Right lung (tissue), 5 donors: Measurements from ENCODE around the gene CAMK1D. TPM values are rescaled to one million over a fixed set of nuclear protein-coding genes. Genes with fewer than 3 reads are reported as not detected.
"Not testable (repeated sequence)": the region's sequence is repeated elsewhere in the genome, so short reads cannot be mapped to it uniquely, and the experiment has no call there.

ENCODE experiments used
- DNase-seq, 2 donors: peaks; one replicate each; pipeline ENCODE4 v3.0.0-alpha.2; 2013
- polyA plus RNA-seq, 5 donors: library from polyadenylated mRNA; unstranded; fragments of 120-200 nt; gene quantifications; one replicate each; pipeline versions ENCODE4 v1.2.1 to v1.2.3, GENCODE V29; 2013; ENCODE audit warnings: inconsistent platforms in 1 of 5, low replicate concordance in 1 of 5; ENCODE audit not compliant: insufficient read length in 5 of 5, insufficient read depth in 1 of 5

CAMK1D gene
- polyA plus RNA-seq, 5 donors: 3.6 to 5.4 (median 4.6) TPM

DNA sequence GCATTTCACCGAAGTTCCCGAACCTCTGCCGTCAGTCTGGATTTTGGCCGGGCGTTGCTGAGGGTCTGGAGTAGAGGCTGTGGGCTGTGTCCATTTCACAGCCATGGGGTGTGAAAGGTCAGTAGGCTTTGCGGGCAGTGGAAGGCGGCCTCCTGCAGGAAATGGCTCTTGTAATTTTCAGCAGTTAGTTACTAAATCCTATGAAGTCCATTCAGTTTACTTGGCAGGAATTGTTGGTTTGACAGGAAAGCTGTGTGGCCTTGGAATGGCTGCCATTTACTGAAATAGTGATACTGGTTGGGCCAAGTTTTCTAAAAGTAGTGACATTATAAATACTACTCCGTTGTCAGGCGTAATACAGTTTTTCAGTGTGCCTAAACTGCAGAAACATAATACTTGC, 348.4 kb downstream of the CAMK1D start:
- DNase-seq: no peak

DNA sequence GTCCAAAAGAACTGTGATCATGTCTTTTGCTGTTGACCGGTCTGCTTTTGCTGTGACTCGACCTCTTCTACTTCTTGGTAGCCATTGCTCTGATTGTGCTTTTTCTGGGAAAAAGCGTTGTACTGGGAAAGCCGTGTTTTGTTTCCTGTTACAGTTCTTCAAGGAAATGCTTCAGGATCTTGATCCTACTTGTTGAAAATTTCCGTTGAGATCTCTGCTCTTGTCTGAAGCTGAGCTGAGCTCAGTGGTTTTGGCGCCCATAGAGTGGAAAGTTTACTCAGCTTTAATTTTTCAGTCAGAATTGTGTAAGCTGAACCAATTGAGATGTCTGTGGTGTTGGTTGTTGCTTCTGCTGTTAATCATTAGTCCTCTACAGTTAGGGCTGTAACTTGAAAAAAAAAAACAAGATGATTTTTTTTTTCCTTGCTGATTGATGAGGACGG, 349.9 kb downstream of the CAMK1D start:
- DNase-seq: no peak

DNA sequence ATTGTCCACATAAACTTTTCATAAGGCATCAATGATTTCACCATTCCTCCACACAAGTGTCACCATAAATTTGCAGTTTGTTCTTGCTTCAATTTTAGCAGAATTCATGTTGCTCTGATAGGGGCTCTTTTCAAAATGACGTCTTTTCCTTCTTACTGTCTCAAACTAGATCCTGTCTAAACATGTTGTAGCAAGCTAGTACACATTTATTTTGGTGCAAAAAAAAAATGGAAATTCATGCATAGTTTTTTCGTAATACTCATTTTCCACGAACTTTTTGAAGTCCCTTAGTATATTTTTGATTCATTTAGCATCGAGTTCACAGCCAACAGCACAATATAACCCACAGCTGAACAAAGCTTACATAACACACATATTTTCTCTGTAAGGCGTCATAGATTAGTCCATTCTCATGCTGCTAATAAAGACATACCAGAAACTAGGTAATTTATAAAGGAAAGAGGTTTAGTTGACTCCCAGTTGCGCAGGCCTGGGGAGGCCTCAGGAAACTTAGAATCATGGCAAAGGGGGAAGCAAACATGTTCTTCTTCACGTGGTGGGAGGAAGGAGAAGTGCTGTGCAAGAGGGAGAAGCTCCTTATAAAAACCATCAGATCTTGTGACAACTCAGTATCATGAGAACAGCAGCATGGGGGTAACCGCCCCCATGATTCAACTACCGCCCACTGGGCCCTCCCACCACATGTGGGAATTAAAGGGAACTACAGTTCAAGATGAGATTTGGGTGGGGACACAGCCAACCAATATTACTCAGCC, 350.6 kb downstream of the CAMK1D start:
- DNase-seq: no peak

GRCh38 chr10:12700557-12700874, 351.2 kb downstream of the CAMK1D start:
- no peak for DNase-seq

DNA sequence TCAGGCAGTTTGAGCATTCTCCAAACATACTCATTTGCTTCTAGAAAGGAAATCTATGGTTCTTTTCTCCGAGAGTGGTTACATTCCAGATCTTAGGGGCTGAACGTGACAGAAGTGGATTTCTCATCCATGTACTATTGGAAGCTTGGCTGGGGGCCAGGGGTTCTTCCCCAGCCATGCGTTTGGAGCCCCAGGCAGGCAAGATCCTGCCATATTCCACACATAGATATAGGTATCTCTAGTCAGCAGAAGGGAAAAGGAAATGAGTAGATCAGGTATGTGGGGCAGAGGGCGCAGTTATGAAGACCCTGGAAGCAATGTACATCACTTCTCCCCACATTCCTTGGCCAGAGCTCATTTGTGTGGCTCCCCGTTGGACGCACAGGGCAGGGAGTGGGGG, 352.3 kb downstream of the CAMK1D start:
- no peak for DNase-seq

DNA sequence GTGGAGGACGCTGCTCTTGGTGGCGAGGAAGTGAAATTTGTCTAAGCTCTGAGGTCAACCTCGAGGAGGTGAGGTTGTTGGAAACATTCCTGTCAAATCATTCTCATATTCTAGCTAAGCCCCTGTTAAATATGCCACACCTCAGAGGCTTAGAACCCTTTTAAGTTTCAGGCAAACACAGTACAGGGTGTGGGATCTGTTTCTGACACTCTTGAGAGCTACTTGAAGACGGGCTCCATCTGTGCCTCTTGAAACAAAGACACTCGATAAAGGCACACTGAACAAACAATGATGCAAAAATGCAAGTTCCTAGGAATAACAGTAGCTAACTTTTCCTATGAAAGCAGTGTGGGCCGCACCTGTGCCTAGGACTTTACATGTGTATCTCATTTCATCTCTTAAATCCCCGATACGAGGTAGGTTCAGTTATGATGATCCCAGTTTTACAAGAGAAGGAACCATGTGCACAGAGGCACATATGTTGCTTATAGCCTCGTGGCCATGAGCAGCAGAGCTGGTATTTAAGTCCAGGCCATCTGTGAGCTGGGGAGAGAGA, 352.9 kb downstream of the CAMK1D start:
- no peak for DNase-seq

GRCh38 chr10:12703126-12703525, 353.8 kb downstream of the CAMK1D start:
- no peak for DNase-seq

DNA sequence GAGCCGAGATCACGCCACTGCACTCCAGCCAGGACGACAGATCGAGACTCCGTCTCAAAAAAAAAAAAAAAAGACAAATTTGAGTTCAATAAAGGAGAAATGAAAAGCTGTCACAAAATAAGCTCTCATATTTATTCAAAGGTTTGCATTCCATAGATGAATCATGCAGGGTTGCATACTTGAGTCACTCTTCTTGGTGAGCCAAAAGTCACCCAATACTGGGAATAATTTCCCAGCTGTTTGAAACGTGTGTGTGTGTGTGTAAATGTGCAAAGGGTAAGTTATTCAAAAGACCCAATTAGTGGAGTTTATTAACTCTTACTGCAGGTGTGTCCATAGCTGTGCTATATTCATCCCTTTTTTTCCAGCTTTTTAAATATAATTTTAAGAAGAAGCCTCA, 354.5 kb downstream of the CAMK1D start:
- DNase-seq: no peak

DNA sequence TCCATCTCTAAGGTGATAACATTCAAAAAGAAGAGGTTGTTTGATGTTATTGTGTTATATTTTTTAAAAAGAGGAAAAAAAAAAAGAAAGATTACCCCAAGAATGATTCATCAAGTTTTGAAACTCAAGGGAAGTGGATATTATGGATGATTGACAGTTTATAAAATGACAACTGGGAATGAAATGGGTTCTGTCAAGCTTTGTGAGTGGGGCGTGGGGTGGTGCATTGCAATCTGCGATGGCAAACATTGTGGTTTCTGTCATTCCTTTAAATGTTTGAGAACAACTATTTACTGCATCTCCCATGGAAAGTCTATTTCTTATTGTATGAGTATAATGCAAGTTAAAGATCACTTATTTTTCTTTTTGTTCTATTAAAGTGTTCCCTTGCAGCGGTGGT, 355.1 kb downstream of the CAMK1D start:
- DNase-seq: no peak

DNA sequence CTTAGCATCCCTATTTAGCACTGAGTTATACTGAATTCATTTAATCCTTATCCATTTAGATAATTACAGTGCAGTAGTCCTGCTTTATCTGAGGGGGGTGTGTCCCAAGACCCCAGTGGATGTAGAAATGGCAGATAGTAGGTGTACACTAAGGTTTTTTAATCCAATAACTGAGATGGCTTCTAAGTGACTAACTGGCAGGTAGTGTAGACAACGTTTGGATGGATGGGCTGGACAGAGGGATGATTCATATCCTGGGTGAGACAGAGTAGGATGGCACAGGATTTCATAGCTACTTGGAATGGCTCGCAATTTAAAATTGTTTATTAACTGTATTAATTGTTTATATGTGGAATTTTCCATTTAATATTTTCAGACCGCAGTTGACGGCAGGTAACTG, 356.6 kb downstream of the CAMK1D start:
- no peak for DNase-seq

DNA sequence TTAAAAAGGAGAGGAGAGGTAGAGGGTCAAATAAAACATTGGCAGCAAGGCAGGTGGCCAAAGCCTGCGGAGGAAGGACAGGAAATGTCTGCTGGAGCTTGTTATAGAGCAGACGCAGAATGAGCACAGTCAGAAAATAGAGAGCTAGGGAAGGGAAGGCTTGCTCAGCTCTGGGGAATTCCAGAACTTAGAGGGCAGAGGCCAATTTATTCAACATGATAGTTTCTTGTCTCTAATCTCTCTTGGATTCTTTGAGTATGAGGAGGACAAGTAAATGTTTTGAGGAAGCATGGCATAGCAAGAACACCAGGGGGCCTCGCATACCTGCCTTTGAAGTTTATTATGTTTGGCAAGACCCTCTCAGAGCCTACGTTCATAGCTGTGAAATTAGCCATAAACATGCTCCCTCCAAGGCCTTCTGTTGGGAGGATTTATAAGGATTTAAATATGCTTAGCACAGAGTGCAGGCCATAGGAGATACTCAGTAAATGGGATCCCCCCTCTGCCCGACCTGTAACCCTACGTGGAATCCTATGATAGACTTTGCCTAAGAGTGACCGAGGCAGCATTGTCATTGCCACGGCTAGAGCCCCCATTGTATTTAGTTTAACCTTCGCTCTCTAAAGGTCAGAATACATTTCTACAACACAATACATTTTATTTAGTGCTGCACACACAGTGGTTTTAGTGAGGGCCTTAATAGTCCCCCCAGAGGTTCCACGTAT, 358.3 kb downstream of the CAMK1D start:
- peak in 1 of 2 donors; percentile 41 for DNase-seq

GRCh38 chr10:12709000-12709401, 359.7 kb downstream of the CAMK1D start:
- DNase-seq: no peak

- DNase-seq: no peak
Measured at GRCh38 chr10:12709521-12709963, 360.2 kb downstream of the CAMK1D start.

DNA sequence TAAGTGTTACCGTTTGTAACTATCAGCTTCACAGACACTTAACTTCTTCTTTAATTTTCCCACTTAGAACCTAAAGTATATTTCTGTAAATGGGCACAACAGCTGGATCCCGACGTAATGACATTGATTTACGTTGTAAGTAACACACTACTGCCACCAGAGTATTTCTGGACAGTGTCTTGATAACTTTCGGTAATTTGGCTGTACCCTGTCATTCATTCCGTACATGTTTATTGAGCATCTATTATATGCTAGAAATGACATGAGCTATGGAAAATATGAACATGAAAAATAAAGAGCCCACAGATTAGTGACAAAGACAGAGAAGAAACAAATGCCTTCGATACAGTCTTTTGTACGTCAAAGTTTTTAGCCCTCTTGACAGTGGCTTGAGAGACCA, 360.8 kb downstream of the CAMK1D start:
- DNase-seq: no peak

DNA sequence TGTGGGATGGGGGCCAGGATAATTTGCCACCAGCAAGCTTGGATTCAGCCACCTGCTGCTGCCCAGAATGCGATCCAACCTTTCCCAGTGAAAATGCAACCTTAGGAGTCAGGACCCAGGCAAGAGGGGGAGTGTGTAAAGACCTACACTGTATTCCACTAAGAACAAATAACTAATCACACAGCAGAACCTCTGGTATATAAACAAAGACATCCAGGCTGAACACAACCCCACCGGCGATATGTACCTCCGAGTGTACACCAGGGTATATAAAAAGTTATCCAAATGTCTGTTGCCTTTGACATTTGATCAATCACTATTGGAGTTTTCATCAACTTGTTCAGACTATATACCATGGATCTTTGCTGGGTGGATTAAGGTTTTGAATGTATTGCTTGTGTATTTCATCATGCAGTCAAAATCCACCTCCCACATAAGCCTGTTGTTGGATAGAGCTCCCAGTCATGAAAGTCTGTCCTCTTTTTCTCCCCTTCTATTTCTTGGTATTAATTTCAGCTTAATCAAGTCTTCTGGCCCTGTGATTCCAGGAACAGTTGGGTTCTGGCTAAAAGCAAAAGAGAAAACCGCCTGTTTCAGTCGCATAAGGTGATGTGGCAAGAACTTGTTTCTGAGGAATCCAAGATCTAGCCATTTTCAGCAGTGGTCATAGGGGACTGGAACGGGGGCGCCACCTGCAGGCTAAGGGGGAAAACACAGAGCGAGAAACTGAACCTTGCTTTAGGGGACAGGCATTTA, 361.4 kb downstream of the CAMK1D start:
- DNase-seq: peak; percentile 47 to 72

DNA sequence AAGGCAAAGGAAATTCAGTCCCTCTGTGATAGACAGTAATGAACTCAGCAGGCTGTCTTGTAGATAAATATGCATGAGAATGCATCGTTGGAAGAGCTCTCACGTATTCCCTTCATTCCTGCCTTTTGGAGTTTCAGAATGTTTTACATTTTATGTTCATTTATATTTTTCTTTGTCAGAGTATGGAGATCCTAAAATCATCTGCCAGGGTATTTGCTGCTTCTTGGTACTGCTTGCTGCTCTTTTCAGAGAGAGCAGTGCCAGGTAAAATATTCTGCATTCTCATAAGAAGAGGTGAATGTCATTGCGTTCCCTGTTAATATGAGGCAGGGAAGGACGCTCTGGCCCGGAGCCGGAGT, 362.0 kb downstream of the CAMK1D start:
- DNase-seq: no peak

DNA sequence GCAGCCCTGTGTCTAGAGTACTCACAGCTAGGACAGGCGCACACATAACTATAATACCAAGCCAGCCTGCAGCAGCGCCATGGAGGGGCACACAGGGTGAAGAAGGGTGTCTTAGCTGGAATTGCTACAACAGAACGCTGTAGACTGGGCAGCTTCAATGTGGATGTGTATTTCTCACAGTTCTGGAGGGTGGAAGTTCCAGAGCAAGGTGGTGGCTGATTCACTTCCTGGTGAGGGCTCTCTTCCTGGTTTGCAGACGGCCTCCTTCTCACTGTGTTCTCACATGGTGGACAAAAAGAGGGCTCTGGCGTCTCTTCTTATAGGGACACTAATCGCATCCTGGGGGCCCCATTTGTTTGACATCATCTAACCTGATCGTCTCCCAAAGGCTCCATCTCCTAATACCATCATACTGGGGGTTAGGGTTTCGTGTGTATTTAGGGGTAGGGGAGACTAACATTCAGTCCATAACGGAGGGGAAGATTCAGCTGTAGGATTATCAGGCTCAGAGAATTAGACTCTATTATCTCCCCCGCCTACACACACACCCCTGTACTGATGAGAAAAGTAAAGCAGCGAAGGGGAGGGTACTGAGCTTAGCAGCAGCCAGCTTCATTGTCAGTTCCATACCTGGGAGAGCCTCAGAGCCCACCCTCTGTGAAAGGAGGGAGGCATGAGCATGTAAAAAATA, 363.1 kb downstream of the CAMK1D start:
- no peak for DNase-seq

DNA sequence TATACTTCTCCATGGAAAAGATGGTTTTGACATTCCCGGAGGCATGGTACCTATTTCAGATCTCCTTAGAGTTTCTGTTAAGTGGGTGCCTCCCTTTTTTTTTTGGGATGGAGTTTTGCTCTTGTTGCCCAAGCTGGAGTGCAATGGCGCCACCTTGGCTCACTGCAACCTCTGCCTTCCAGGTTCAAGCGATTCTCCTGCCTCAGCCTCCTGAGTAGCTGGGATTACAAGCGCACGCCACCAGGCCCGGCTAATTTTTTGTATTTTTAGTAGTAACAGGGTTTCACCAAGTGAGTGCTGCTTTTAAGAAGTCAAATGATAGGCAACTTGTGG, 363.6 kb downstream of the CAMK1D start:
- DNase-seq: not testable (repeated sequence)

DNA sequence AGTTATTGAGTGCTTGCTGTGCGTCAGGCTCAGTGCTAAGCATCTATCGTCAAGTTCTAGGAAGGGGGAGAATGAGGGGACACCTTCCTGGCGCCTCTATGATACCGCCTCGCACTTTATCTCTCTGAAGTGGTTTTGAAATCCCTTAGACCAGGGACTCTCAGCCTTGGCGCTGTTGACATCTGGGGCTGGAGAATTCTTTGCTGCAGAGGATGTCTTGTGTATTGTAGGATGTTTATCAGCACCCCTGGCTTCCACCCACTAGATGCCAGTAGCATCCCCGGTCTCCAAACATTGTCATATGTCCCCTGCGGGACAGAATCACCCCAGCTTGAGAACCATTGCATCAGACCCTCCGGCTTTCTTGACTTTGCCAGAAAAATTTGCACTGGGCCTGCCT, 366.7 kb downstream of the CAMK1D start:
- no peak for DNase-seq

DNA sequence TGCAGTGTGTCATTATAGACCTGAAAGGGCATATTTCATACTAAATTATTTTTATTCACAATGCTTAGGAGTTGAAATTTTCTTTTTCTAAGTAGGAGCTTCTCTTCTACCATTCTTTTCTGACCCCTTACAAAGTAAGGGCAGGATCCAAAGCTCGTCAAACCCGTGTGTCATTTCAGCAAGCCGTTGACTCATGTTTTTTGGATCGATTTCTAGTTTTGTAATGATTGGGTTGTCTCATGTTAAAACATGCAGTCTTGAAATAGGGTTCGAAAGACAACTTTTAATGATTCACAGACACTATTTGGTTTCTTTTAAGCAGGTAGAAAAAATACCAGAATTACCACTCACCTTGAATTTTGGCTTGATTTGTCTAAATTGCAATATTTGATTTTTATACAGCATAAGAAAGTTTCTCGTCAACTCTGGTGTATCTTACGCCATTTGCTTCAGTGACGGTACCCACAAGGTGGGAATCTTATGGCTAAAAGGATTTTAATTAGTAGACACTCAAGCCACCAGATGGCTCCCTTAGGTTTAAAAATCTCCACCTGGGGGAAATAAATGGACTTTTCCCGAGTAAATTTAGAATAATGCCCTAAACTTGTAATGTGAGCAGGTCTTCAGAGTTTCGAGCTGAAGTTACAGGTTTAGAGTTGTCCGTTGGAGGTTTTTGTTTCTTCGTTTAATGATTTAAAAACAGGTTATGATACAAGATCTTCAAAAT, 368.8 kb downstream of the CAMK1D start:
- DNase-seq: no peak

- no peak for DNase-seq
Measured at GRCh38 chr10:12719365-12719764, 370.0 kb downstream of the CAMK1D start.
